GM15510 (cell line): ENCODE data around the gene MSANTD4.

Experiments used
- POLR2A ChIP-seq: IDR thresholded peaks from 3 replicates; pipeline ENCODE4 v1.6.1; 2011; ENCODE audit warnings: borderline replicate concordance; ENCODE audit not compliant: insufficient read length; ENCODE audit errors: extremely low read depth

The MSANTD4 gene

DNA sequence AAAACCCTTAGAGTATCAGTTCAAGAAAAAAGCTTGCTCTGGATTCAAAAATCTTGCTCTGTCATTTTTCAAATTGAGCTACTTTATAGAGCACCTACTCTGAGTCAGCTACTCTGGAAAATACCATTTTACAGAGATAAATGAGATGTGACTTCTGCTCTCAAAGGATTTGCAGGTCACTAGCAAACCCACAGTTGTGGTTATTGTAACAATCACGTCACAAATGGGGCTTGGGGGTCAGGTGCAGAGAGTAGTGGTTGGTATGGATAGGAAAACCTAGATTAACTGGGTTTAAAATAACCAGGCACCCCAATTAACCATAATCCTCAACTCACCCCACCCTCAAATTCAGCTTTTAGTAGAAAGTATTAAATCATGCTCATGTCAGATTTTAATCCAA lies 52.3 kb downstream of the MSANTD4 start:
- no peak for TF ChIP-seq POLR2A

DNA sequence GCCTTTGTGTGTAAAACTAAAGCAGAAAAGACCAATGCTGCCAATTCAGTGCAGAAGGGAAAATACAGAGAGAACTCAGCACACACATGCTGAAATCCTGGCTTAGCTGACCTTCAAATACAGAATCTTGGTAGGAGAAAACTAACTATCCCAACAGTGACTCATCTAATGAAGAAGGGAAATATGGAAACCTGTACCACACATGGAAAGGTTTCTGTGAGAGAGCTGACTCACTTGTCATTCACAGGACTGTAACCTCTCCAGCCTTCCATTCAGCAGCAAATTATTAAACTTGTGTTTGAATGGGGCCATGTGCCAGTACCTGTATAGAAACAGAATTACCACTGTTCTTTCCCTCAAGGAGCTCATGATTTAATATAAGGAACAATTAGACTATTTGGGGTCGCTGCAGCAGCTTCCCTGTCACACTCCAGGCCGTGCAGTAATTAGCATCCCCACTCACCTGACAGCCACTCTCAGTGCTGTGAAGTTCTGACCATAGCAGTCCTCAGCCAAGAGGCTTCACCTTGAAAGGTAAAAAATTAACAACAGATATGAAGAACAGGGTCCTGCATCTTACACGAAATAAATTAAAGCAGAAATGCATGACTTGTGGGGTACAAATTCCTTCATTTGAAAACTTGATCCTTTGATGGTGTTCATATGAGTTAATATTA lies 53.9 kb downstream of the MSANTD4 start:
- TF ChIP-seq POLR2A = no peak

GRCh38 chr11:105960252-105961245 lies 61.5 kb downstream of the MSANTD4 start:
- no peak for TF ChIP-seq POLR2A
